Measurements from ENCODE around the gene CTNNA2. TPM values are rescaled to one million over a fixed set of nuclear protein-coding genes. Genes with fewer than 3 reads are reported as not detected.

The CTNNA2 gene
- total and polyA plus RNA-seq, 12 donors = 0.09 to 0.57 (median 0.15) TPM; not detected in 9

GRCh38 chr2:79711098-79711497 lies 198.2 kb downstream of the CTNNA2 start:
- Histone ChIP-seq H3K27me3 (no peaks in the 10 kb centered on the region), H3K9me3 (no peaks in the 10 kb centered on the region), H3K36me3 (no peaks in the 10 kb centered on the region), H3K4me1 (no peaks in the 10 kb centered on the region), H3K27ac (no peak overlapping the region), H3K4me3 (no peak overlapping the region)
- intact Hi-C loops (cut with DNase I) = no loop called here
- DNase-seq (no peak), ATAC-seq (no peak)
- no peak for TF ChIP-seq CTCF (IDR thresholded peaks at IDR 0.05)

- no peak overlapping the region for H3K27ac ChIP-seq
- 43 to 51% methylated on average over 4 of the region's 4 CpGs for WGBS, 2 donors
- no peak for TF ChIP-seq CTCF (IDR thresholded peaks at IDR 0.05)
- H3K27me3 ChIP-seq = no peaks in the 10 kb centered on the region
- no peaks in the 10 kb centered on the region for H3K4me1 ChIP-seq
- ATAC-seq = no peak
- no peak for DNase-seq
- no peaks in the 10 kb centered on the region for H3K36me3 ChIP-seq
- intact Hi-C loops (cut with DNase I) = no loop called here
- no peak overlapping the region for H3K4me3 ChIP-seq
- H3K9me3 ChIP-seq = no peaks in the 10 kb centered on the region
Observed at GRCh38 chr2:79713131-79713785, 200.4 kb downstream of the CTNNA2 start.

GRCh38 chr2:79714283-79714682 lies 201.4 kb downstream of the CTNNA2 start:
- Histone ChIP-seq H3K27ac (no peak overlapping the region), H3K9me3 (no peaks in the 10 kb centered on the region), H3K27me3 (no peaks in the 10 kb centered on the region), H3K4me3 (no peak overlapping the region), H3K36me3 (no peaks in the 10 kb centered on the region), H3K4me1 (no peaks in the 10 kb centered on the region)
- no peak for TF ChIP-seq CTCF (IDR thresholded peaks at IDR 0.05)
- intact Hi-C loops (cut with DNase I) = no loop called here
- whole genome bisulfite sequencing, 2 donors = 69 to 85% methylated on average over 1 of the region's 1 CpG
- ATAC-seq (no peak), DNase-seq (no peak)

- no peak overlapping the region for H3K4me3 ChIP-seq
- ATAC-seq = no peak
- intact Hi-C loops (cut with DNase I) = no loop called here
Observed at GRCh38 chr2:79715338-79715737, 202.5 kb downstream of the CTNNA2 start.

More at GRCh38 chr2:79715338-79715737, 202.5 kb downstream of the CTNNA2 start:
- TF ChIP-seq CTCF (IDR thresholded peaks at IDR 0.05) = no peak
- Histone ChIP-seq H3K27ac (no peak overlapping the region), H3K9me3 (peaks cover 0 to 7% (median 0%) of the 10 kb centered on the region in 11 donors), H3K36me3 (no peaks in the 10 kb centered on the region), H3K4me1 (no peaks in the 10 kb centered on the region), H3K27me3 (no peaks in the 10 kb centered on the region)
- DNase-seq = no peak
- 81 to 86% methylated on average over 1 of the region's 1 CpG for WGBS, 2 donors

All from heart right ventricle (tissue), 16 donors.